NCI-H187 treated with DMSO at 0.1 percent for 48 hours (cell line): Measurements from ENCODE around the gene PHF13.
"Not testable (repeated sequence)": the region's sequence is repeated elsewhere in the genome, so short reads cannot be mapped to it uniquely, and the experiment has no call there.

Experiments used
- DNase-seq: peaks from one replicate; lab custom pipeline; 2025; lab: John Stamatoyannopoulos, UW

The PHF13 gene

DNA sequence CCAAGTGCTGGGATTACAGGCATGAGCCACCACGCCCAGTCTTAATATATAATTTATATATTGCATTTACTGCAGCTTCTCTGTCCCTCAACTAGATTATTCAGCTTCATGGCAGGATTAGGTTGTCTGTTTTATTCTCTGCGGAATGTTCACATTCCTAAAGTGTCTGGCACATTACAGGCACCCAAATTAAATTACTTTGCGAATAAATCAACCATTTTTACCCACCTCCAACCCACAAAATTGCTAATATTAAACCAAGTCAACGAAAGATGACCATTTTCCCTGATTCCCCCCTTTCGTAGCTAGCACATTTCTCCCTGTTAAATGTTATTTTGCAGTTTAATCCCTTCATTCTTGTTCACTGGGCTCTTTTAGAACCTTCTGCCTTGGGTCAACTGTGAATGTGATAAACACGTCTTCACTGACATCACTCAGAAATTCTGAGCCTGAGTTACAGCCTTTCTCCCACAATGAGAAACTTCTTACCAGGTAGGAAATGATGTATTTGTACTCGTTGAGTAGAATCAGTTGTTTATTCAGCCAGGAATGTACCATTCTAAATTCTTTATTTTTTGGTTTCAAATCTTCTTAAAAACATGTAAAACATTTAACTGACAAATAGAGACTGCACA lies 47.0 kb downstream of the PHF13 start:
- no peak for DNase-seq

DNA sequence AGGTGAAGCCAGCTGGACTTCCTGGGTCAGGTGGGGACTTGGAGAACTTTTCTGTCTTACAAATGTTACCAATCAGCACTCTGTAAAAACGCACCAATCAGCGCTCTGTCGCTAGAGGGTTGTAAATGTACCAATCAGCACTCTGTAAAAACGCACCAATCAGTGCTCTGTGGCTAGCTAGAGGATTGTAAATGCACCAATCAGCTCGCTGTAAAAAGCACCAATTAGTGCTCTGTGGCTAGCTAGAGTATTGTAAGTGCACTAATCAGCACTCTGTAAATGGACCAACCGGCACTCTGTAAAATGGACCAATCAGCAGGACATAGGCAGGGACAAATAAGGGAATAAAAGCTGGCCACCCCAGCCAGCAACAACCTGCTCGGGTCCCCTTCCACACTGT lies 48.9 kb downstream of the PHF13 start:
- DNase-seq: not testable (repeated sequence)

DNA sequence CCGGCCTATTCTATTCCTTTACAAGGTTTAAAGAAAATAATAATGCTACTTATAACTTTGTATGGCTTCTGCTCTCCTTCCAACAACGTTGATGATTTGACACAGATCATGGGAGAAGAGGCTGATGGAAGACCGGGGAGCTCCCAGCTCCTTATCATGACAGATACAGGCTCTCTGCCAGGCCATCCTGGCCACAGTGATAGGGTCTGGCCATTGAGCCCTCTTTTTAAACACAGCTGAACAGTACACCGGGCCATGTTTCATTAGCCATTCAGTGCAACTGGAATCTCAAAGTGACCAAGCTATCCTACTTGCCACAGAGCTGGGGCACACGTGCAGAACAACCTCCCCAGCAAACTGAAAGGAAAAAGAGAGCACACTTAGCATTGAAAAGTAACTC lies 53.2 kb downstream of the PHF13 start:
- DNase-seq: no peak

DNA sequence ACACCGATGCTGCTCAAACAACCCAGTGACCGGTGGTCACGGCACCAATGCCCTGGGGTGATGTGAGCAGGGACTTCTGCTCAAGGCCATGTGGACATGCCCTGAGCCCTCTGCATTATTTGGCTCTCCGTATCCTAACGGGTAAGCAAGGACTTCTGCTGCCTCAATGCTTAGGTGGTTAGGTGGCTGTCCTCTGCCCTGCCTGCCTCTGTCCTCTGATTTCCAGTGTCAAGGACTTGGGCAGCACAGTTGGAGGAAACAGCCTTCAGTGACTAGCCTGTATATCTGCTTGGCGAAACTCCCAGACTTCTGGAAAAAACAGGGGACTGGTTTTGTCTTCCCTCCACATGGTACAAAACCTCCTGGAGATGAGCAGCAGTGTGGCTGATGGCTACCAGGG lies 53.6 kb downstream of the PHF13 start:
- no peak for DNase-seq

DNA sequence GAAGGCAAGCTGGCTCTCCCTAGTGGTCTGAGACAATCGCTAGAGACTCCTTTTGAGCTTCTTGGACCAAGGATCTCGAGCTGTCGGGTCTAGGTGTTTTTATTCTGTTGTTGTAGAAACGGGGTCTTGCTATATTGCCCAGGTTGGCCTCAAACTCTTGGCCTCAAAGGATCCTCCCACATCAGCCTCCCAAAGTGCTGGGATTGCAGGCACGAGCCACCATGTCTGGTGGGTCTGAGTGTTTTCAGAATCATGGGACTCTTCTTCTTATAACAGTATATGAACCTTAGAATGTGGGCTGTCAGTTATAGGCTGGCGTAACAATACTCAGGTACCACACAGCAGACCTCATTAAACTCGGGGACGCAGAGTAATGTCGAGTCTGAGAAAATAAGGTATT lies 55.0 kb downstream of the PHF13 start:
- no peak for DNase-seq

- no peak for DNase-seq
Measured at GRCh38 chr1:6672558-6672957, 59.0 kb downstream of the PHF13 start.
